Stomach (tissue), 4 donors: ENCODE measurements around the gene AQP7.

Experiments
- CTCF ChIP-seq, 7 experiments: fragments of 450-650 bp in 4 of 7; fragments of 200-600 bp in 3 of 7; sonication (generic) in 3 of 7; IDR thresholded peaks; one replicate each; pipeline ENCODE4 v1.5.1; 2016 to 2019; ENCODE audit warnings: antibody characterized with exemption in 7 of 7, control low read depth in 2 of 7, mild to moderate bottlenecking in 1 of 7
- POLR2A ChIP-seq, 4 donors: fragments of 450-650 bp; IDR thresholded peaks; one replicate each; pipeline ENCODE4 v1.6.1; 2016; ENCODE audit warnings: antibody characterized with exemption in 4 of 4, control low read depth in 2 of 4, mild to moderate bottlenecking in 1 of 4, moderate library complexity in 1 of 4
- POLR2AphosphoS5 ChIP-seq, 3 donors: sonication (generic); formaldehyde crosslinking; IDR thresholded peaks; one replicate each; pipeline ENCODE4 v1.6.1; 2016; ENCODE audit warnings: antibody characterized with exemption in 3 of 3

- no peak for TF ChIP-seq CTCF (IDR thresholded peaks at IDR 0.05)
- no peak for TF ChIP-seq POLR2AphosphoS5 (IDR thresholded peaks at IDR 0.05)
- no peak for TF ChIP-seq POLR2A (IDR thresholded peaks at IDR 0.05)
Observed at GRCh38 chr9:33414268-33414667, 11.9 kb upstream of the AQP7 start.
